PC-9 (cell line): ENCODE measurements around the gene EYS. TPM values are rescaled to one million over a fixed set of nuclear protein-coding genes. Genes with fewer than 3 reads are reported as not detected.

Experiments
- BruUV-seq: library from RNA; stranded (reverse); fragments of 400-500 nt; replicated peaks from 2 replicates; lab custom pipeline; 2021; lab: Mats Ljungman, UMichigan
- CTCF ChIA-PET: fragments of 300-600 bp; sonication (Branson Sonifier 250); formaldehyde crosslinking; loops from one replicate; lab custom pipeline; 2022; ENCODE audit warnings: antibody characterized with exemption; lab: Charles Lee
- POLR2A ChIA-PET: fragments of 300-600 bp; sonication (Branson Sonifier 250); formaldehyde crosslinking; loops from one replicate; lab custom pipeline; 2022; ENCODE audit warnings: antibody characterized with exemption; ENCODE audit not compliant: unreplicated experiment; lab: Charles Lee
- DNase-seq, 2 experiments: peaks; one replicate each; pipeline versions ENCODE4 v3.0.0 to v3.0.0-alpha.2; 2015 to 2022; ENCODE audit warnings: mixed read lengths in 1 of 2
- H2AFZ ChIP-seq: fragments of 200-600 bp; sonication (generic); 2 replicates; pipeline ENCODE4 v1.8.1; 2017; ENCODE audit warnings: antibody characterized with exemption
- H3F3A ChIP-seq: fragments of 200-600 bp; sonication (generic); 2 replicates; pipeline ENCODE4 v1.8.1; 2017; ENCODE audit warnings: antibody characterized with exemption, mild to moderate bottlenecking, low read depth; ENCODE audit not compliant: insufficient read depth
- H3K27ac ChIP-seq: fragments of 200-600 bp; sonication (generic); 2 replicates; pipeline ENCODE4 v1.6.1; 2016; ENCODE audit warnings: mixed run types
- H3K27me3 ChIP-seq: fragments of 200-600 bp; sonication (generic); 2 replicates; pipeline ENCODE4 v1.6.1; 2016; ENCODE audit warnings: low read depth, mixed run types; ENCODE audit not compliant: insufficient read depth
- H3K36me3 ChIP-seq: fragments of 200-600 bp; sonication (generic); 2 replicates; pipeline ENCODE4 v1.6.1; 2016; ENCODE audit warnings: low read depth, mixed run types
- H3K4me1 ChIP-seq: fragments of 200-600 bp; sonication (generic); replicated peaks from 2 replicates; pipeline ENCODE4 v1.6.1; 2016; ENCODE audit warnings: mixed run types; ENCODE audit not compliant: insufficient read depth
- H3K4me2 ChIP-seq: fragments of 200-600 bp; sonication (generic); 2 replicates; pipeline ENCODE4 v1.6.1; 2017; ENCODE audit warnings: mixed run types
- H3K4me3 ChIP-seq: fragments of 200-600 bp; sonication (generic); 2 replicates; pipeline ENCODE4 v1.6.1; 2016; ENCODE audit warnings: mixed run types
- H3K79me2 ChIP-seq: fragments of 200-600 bp; sonication (generic); 2 replicates; pipeline ENCODE4 v1.6.1; 2017; ENCODE audit warnings: low read depth, mixed run types
- H3K9me2 ChIP-seq: fragments of 200-600 bp; sonication (generic); 2 replicates; pipeline ENCODE4 v1.8.1; 2017; ENCODE audit warnings: mild to moderate bottlenecking; ENCODE audit not compliant: insufficient read depth
- H3K9me3 ChIP-seq: fragments of 200-600 bp; sonication (generic); 2 replicates; pipeline ENCODE4 v1.8.1; 2016; ENCODE audit warnings: low read depth; ENCODE audit not compliant: insufficient read depth
- H4K20me1 ChIP-seq: fragments of 200-600 bp; sonication (generic); 2 replicates; pipeline ENCODE4 v1.8.1; 2017; ENCODE audit not compliant: insufficient read depth
- CTCF ChIP-seq: fragments of 200-600 bp; sonication (generic); conservative IDR thresholded peaks from 2 replicates; pipeline ENCODE4 v1.6.1; 2017; ENCODE audit warnings: mixed run types, antibody characterized with exemption, mild to moderate bottlenecking, moderate library complexity
- EZH2 ChIP-seq: fragments of 200-600 bp; sonication (generic); IDR thresholded peaks from 2 replicates; pipeline ENCODE4 v1.8.0; 2017; ENCODE audit warnings: antibody characterized with exemption, low read depth
- intact Hi-C: fragments of 100-400 bp; cut with micrococcal nuclease; formaldehyde crosslinking; loops from one replicate; pipeline ENCODE4 v1.10.0; 2022; ENCODE audit not compliant: unreplicated experiment
- total RNA-seq: library from RNA; stranded (reverse); gene quantifications from 2 replicates; pipeline ENCODE4 v1.2.3, GENCODE V29; 2021

Gene EYS
- total RNA-seq, 1 experiment from 2014 or later: not detected

GRCh38 chr6:64547594-64548268 is 1159.3 kb downstream of the EYS start:
- Histone ChIP-seq H3F3A (no peaks in the 10 kb centered on the region), H3K27me3 (no peaks in the 10 kb centered on the region), H3K79me2 (no peaks in the 10 kb centered on the region), H4K20me1 (no peaks in the 10 kb centered on the region), H3K36me3 (no peaks in the 10 kb centered on the region), H2AFZ (no peak overlapping the region), H3K4me3 (no peak overlapping the region), H3K9me3 (no peaks in the 10 kb centered on the region), H3K9me2 (no peaks in the 10 kb centered on the region), H3K4me2 (no peak overlapping the region), H3K4me1 (no peaks in the 10 kb centered on the region), H3K27ac (no peak overlapping the region)
- DNase-seq: no peak
- ChIA-PET POLR2A (no interaction called here), CTCF (no interaction called here)
- no peak for TF ChIP-seq CTCF
- intact Hi-C loops: no loop called here
- no TSS peak for BruUV-seq

GRCh38 chr6:64539917-64540316 is 1167.1 kb downstream of the EYS start:
- Histone ChIP-seq H3K9me3 (no peaks in the 10 kb centered on the region), H2AFZ (no peak overlapping the region), H3K4me3 (no peak overlapping the region), H3K27ac (no peak overlapping the region), H3F3A (no peaks in the 10 kb centered on the region), H4K20me1 (no peaks in the 10 kb centered on the region), H3K9me2 (no peaks in the 10 kb centered on the region), H3K4me1 (no peaks in the 10 kb centered on the region), H3K27me3 (no peaks in the 10 kb centered on the region), H3K79me2 (no peaks in the 10 kb centered on the region), H3K36me3 (no peaks in the 10 kb centered on the region), H3K4me2 (no peak overlapping the region)
- intact Hi-C loops: no loop called here
- DNase-seq: no peak
- TF ChIP-seq CTCF: no peak
- TF ChIP-seq EZH2: no peak
- BruUV-seq: no TSS peak
- CTCF ChIA-PET: no interaction called here
- POLR2A ChIA-PET: no interaction called here

- intact Hi-C loops: no loop called here
- CTCF ChIA-PET: no interaction called here
- Histone ChIP-seq H3K4me1 (no peaks in the 10 kb centered on the region), H3K4me3 (no peak overlapping the region), H2AFZ (no peak overlapping the region), H3F3A (no peaks in the 10 kb centered on the region), H3K4me2 (no peak overlapping the region), H3K9me2 (no peaks in the 10 kb centered on the region), H3K9me3 (no peaks in the 10 kb centered on the region), H3K36me3 (no peaks in the 10 kb centered on the region), H3K79me2 (no peaks in the 10 kb centered on the region), H3K27ac (no peak overlapping the region), H3K27me3 (no peaks in the 10 kb centered on the region), H4K20me1 (no peaks in the 10 kb centered on the region)
- POLR2A ChIA-PET: no interaction called here
- no peak for TF ChIP-seq CTCF
- TF ChIP-seq EZH2: no peak
- DNase-seq: no peak
- BruUV-seq: no TSS peak
Observed at GRCh38 chr6:64538722-64539121, 1168.3 kb downstream of the EYS start.
